Measurements from ENCODE around the gene PEDS1. TPM values are rescaled to one million over a fixed set of nuclear protein-coding genes. Genes with fewer than 3 reads are reported as not detected.

The PEDS1 gene
- total and polyA plus RNA-seq, 11 donors: 13.7 to 37.4 (median 28.4) TPM

GRCh38 chr20:50193199-50193835 is 39.8 kb upstream of the PEDS1 start:
- Histone ChIP-seq H3K27me3 (no peaks in the 10 kb centered on the region), H3K36me3 (peaks cover 0 to 28% (median 0%) of the 10 kb centered on the region in 9 donors), H3K4me1 (peaks cover 0 to 40% (median 19%) of the 10 kb centered on the region in 12 donors), H3K4me3 (peak overlapping the region; percentile 76 to 96 (median 88)), H3K27ac (peak overlapping the region; percentile 97 to 100 (median 98)), H3K9me3 (no peaks in the 10 kb centered on the region)
- whole genome bisulfite sequencing, 4 donors: 49 to 55% (median 53%) methylated on average over 9 to 10 of the region's 10 CpGs
- ATAC-seq (peak in 1 of 4 donors; percentile 38), DNase-seq (peak in 2 of 5 donors; percentile 48 to 56)
- intact Hi-C loops (cut with DNase I): loop anchor here (5.0 to 10.0 kb wide), 10 partner anchors 81 to 204 kb away; no protein-coding TSS in a partner anchor
- no peak for TF ChIP-seq POLR2A (IDR thresholded peaks at IDR 0.05)
- TF ChIP-seq CTCF (IDR thresholded peaks at IDR 0.05): no peak

- TF ChIP-seq CTCF (IDR thresholded peaks at IDR 0.05) (no peak), POLR2A (IDR thresholded peaks at IDR 0.05) (no peak)
- Histone ChIP-seq H3K27me3 (no peaks in the 10 kb centered on the region), H3K4me3 (peak overlapping the region; percentile 76 to 96 (median 88)), H3K9me3 (no peaks in the 10 kb centered on the region), H3K27ac (peak overlapping the region; percentile 97 to 100 (median 98)), H3K36me3 (peaks cover 0 to 28% (median 0%) of the 10 kb centered on the region in 9 donors), H3K4me1 (peaks cover 0 to 45% (median 19%) of the 10 kb centered on the region in 12 donors)
- DNase-seq (peak; percentile 82 to 90 (median 87)), ATAC-seq (peak in 3 of 4 donors; percentile 14 to 65 (median 41))
- 8 to 13% (median 12%) methylated on average over 25 of the region's 25 CpGs for WGBS, 4 donors
- intact Hi-C loops (cut with DNase I): loop anchor here (5.0 to 10.0 kb wide), 10 partner anchors 82 to 205 kb away; no protein-coding TSS in a partner anchor
These were observed 39.1 kb upstream of the PEDS1 start for GRCh38 chr20:50192364-50193198.

GRCh38 chr20:50191544-50192363 is 38.2 kb upstream of the PEDS1 start:
- Histone ChIP-seq H3K27me3 (no peaks in the 10 kb centered on the region), H3K4me1 (peaks cover 0 to 53% (median 19%) of the 10 kb centered on the region in 12 donors), H3K9me3 (no peaks in the 10 kb centered on the region), H3K4me3 (peak overlapping the region; percentile 76 to 96 (median 88)), H3K27ac (peak overlapping the region; percentile 97 to 100 (median 98)), H3K36me3 (peaks cover 0 to 28% (median 0%) of the 10 kb centered on the region in 9 donors)
- 0% methylated on average over 65 to 96 of the region's 96 CpGs for WGBS, 4 donors
- peak in 3 of 4 donors; percentile 0 to 6 (median 3) for ATAC-seq
- DNase-seq: peak; percentile 51 to 80 (median 56)
- intact Hi-C loops (cut with DNase I): loop anchor here (2.0 to 10.0 kb wide), 15 partner anchors 83 to 271 kb away; no protein-coding TSS in a partner anchor
- peak in 10 of 12 donors; percentile 11 to 59 (median 40) for TF ChIP-seq CTCF (IDR thresholded peaks at IDR 0.05)
- no peak for TF ChIP-seq POLR2A (IDR thresholded peaks at IDR 0.05)
